Peyer's patch (tissue), 4 donors: ENCODE measurements around the gene TPM2.

ENCODE experiments used
- CTCF ChIP-seq, 6 experiments: fragments of 450-650 bp in 4 of 6; fragments of 200-600 bp in 2 of 6; sonication (generic) in 1 of 6; IDR thresholded peaks; one replicate each; pipeline ENCODE4 v1.5.1; 2017 to 2019; ENCODE audit warnings: antibody characterized with exemption in 6 of 6, mild to moderate bottlenecking in 3 of 6, moderate library complexity in 1 of 6
- POLR2A ChIP-seq, 2 donors: fragments of 450-650 bp; IDR thresholded peaks; one replicate each; pipeline ENCODE4 v1.5.1; 2017; ENCODE audit warnings: antibody characterized with exemption in 2 of 2, mild to moderate bottlenecking in 2 of 2, moderate library complexity in 2 of 2

GRCh38 chr9:35738924-35739323, 49.2 kb upstream of the TPM2 start:
- TF ChIP-seq CTCF (IDR thresholded peaks at IDR 0.05) (no peak), POLR2A (IDR thresholded peaks at IDR 0.05) (no peak)
